Erythroblast (primary cell): ENCODE data around the gene NKAIN2.

Source experiments
- GATA1 ChIP-seq: IDR thresholded peaks from 2 replicates; pipeline ENCODE4 v1.6.1; 2011; ENCODE audit warnings: low read depth, mild to moderate bottlenecking, control low read depth, low read length, moderate library complexity
- POLR2A ChIP-seq: IDR thresholded peaks from 2 replicates; pipeline ENCODE4 v1.6.1; 2011; ENCODE audit warnings: mild to moderate bottlenecking, low read length

DNA sequence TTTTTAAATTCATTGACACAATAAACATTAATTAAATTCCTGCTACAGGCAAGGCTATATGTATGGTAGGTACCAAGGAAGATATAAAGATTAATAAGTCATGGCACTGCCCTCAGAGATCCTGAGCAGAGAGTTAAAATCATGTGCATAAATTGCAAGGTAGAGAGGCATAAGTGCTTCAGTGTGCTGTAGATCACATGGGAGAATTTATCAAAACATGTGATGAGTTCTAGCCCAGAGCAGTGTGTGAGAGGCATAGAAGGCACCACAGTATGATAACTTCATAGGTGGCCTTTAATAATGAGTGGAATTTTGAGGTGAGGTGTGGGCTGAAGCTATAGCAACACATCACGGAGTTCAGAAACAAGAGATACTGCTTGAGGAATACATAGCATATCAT is 692.7 kb downstream of the NKAIN2 start:
- TF ChIP-seq POLR2A (no peak), GATA1 (no peak)
